ENCODE results near the gene CAVIN3.

CAVIN3 gene

DNA sequence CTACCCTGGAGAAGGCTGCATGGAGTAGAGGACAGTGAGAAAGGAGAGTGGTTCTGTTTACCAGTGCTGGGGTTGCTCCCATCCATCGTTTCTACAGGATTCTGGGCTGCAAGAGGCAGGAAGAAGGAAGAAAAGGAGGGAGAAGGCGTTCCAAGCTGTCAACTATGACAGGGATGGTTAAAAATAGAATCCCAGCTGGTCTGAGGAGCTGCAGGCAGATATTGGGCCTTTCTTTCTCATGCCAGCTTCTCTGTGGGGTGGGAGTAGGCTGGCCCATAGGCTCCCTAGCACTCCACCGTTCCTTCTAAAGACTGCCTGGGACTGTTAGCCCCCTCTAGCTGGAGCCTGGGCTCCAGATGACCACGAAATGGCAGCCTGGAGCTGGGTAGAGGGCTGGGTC is 47.1 kb downstream of the CAVIN3 start:
- no peak for DNase-seq
- H3K36me3 ChIP-seq (replicated peaks): no peaks in the 10 kb centered on the region
- TF ChIP-seq, protein P1, sequence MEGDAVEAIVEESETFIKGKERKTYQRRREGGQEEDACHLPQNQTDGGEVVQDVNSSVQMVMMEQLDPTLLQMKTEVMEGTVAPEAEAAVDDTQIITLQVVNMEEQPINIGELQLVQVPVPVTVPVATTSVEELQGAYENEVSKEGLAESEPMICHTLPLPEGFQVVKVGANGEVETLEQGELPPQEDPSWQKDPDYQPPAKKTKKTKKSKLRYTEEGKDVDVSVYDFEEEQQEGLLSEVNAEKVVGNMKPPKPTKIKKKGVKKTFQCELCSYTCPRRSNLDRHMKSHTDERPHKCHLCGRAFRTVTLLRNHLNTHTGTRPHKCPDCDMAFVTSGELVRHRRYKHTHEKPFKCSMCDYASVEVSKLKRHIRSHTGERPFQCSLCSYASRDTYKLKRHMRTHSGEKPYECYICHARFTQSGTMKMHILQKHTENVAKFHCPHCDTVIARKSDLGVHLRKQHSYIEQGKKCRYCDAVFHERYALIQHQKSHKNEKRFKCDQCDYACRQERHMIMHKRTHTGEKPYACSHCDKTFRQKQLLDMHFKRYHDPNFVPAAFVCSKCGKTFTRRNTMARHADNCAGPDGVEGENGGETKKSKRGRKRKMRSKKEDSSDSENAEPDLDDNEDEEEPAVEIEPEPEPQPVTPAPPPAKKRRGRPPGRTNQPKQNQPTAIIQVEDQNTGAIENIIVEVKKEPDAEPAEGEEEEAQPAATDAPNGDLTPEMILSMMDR (IDR thresholded peaks at IDR 0.05; ENCODE audit: low read depth, low read length, missing control alignments): no peak
- H3K27ac ChIP-seq: no peak overlapping the region
- no peak overlapping the region for H3K4me3 ChIP-seq (ENCODE audit: low read depth, low read length)
- in situ Hi-C loops (cut with HindIII; ENCODE audit: low pct_ligation_motif_present, low sequenced_read_pairs): no loop called here
- no peaks in the 10 kb centered on the region for H3K27me3 ChIP-seq (replicated peaks)

DNA sequence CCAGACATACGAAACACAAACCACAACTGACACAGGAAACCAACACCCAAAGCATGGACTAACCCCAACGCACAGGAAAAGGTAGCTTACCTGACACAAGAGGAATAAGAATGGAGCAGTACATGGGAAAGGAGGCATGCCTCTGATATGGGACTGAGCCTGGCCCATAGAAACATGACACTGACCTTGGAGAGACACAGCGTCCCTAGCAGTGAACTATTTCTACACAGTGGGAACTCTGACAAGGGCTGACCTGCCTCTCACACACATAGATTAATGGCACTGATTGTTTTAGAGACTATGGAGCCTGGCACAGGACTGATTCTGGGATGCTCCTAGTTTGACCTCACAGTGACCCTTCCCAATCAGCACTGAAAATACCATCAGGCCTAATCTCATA is 48.7 kb downstream of the CAVIN3 start:
- no peak for DNase-seq
- in situ Hi-C loops (cut with HindIII; ENCODE audit: low pct_ligation_motif_present, low sequenced_read_pairs): no loop called here
- TF ChIP-seq, protein P1 (IDR thresholded peaks at IDR 0.05; ENCODE audit: low read depth, low read length, missing control alignments): no peak
- Histone ChIP-seq H3K27me3 (replicated peaks) (no peaks in the 10 kb centered on the region), H3K36me3 (replicated peaks) (no peaks in the 10 kb centered on the region), H3K4me3 (ENCODE audit: low read depth, low read length) (no peak overlapping the region), H3K27ac (no peak overlapping the region)

DNA sequence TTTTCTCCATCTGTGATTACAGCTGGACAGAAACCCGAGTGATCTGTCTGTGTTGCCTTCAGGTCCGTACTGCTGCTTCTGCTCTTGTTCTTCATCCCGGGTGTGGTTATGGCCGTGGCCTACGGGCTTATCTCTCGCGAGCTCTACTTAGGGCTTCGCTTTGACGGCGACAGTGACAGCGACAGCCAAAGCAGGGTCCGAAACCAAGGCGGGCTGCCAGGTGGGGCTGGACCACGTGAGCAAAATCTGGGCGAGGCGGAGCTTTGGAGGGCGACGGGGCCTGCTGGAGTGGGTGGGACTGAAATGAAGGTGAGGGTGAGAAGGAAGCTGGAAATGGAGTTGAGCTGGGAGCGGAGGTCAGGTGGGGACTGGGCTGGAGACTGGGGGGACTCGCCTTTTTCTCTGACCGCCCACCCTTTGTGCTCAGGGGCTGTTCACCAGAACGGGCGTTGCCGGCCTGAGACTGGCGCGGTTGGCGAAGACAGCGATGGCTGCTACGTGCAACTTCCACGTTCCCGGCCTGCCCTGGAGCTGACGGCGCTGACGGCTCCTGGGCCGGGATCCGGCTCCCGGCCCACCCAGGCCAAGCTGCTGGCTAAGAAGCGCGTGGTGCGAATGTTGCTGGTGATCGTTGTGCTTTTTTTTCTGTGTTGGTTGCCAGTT is 49.6 kb downstream of the CAVIN3 start:
- H3K27me3 ChIP-seq (replicated peaks): no peaks in the 10 kb centered on the region
- TF ChIP-seq, protein P1 (IDR thresholded peaks at IDR 0.05; ENCODE audit: low read depth, low read length, missing control alignments): no peak
- H3K4me3 ChIP-seq (ENCODE audit: low read depth, low read length): no peak overlapping the region
- in situ Hi-C loops (cut with HindIII; ENCODE audit: low pct_ligation_motif_present, low sequenced_read_pairs): no loop called here
- H3K27ac ChIP-seq: no peak overlapping the region
- no peaks in the 10 kb centered on the region for H3K36me3 ChIP-seq (replicated peaks)
- DNase-seq: no peak

DNA sequence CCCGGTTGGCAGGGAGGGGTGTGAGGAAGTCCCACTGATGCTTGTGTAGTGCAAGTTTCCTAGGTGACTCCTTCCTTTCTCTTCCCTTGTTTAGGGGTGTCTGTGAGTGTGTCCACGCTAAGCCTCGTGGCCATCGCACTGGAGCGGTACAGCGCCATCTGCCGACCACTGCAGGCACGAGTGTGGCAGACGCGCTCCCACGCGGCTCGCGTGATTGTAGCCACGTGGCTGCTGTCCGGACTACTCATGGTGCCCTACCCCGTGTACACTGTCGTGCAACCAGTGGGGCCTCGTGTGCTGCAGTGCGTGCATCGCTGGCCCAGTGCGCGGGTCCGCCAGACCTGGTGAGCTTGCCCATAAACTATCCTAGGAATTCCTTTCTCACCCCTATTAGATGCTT is 50.3 kb downstream of the CAVIN3 start:
- H3K27ac ChIP-seq: no peak overlapping the region
- H3K4me3 ChIP-seq (ENCODE audit: low read depth, low read length): no peak overlapping the region
- H3K36me3 ChIP-seq (replicated peaks): no peaks in the 10 kb centered on the region
- in situ Hi-C loops (cut with HindIII; ENCODE audit: low pct_ligation_motif_present, low sequenced_read_pairs): no loop called here
- no peaks in the 10 kb centered on the region for H3K27me3 ChIP-seq (replicated peaks)
- no peak for DNase-seq
- TF ChIP-seq, protein P1 (IDR thresholded peaks at IDR 0.05; ENCODE audit: low read depth, low read length, missing control alignments): peak; percentile 13
